HUDEP-2 (cell line): ENCODE measurements around the gene UBE2G1.
A peak's percentile ranks its signal among the peaks of the same experiment; 100 is the strongest.

Source experiments
- DNase-seq, 76 experiments: peaks; one replicate each; lab custom pipeline; 2025; ENCODE audit not compliant: unreplicated experiment in 76 of 76; lab: John Stamatoyannopoulos, UW

The UBE2G1 gene

DNA sequence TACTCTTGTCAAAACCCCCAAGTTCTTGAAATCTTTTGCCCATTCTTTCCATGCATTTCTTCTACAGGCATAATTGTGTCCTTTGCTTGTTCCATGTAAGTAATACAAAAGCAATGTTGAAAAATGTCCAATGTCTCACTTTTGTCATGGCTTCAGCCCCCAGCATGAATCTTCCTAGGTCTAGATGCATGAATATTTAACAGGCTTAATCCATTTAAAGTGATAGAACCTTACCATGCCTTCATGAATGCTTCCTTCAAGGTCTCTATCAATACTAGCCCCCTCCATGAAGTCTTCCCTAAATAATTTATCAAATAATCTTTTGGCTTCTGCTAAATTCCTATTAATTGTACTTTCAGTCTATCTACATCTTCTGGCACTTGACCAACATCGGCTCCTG lies 56.6 kb downstream of the UBE2G1 start:
- no peak for DNase-seq

- no peak for DNase-seq
Observed at GRCh38 chr17:4307179-4307930, 59.1 kb downstream of the UBE2G1 start.

- DNase-seq = no peak
Observed at GRCh38 chr17:4305224-4305623, 61.3 kb downstream of the UBE2G1 start.

DNA sequence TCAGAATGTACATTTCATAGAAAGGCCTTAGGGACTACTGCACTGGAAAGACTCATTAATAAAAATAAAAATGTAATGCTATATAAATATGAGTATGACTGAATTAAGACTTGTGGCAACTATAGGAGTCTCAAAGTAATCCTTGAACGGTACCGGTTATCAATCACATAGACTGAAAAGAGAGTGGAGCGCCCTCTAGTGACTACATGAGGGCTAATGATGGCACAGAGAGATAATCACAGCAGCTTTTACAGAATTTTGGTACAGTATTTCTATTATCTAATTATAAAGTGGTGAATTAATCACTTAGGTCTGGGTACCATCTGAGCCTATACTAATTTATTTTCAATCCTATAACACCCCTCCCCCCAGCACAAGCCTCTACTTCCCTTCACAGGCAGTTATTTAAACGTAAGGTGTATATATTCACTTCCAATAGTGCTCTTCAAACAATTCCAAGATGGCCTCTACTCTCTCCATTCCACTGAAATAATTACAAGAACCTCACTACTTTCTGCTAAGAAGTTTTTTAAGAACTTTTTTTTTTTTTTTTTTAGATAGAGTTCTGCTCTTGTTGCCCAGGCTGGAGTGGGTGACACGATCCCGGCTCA lies 62.0 kb downstream of the UBE2G1 start:
- peak in 47 of 76 experiments; percentile 1 to 66 (median 26) for DNase-seq

GRCh38 chr17:4301066-4301465 lies 65.4 kb downstream of the UBE2G1 start:
- no peak for DNase-seq

GRCh38 chr17:4297351-4297750 lies 69.1 kb downstream of the UBE2G1 start:
- DNase-seq = no peak

DNA sequence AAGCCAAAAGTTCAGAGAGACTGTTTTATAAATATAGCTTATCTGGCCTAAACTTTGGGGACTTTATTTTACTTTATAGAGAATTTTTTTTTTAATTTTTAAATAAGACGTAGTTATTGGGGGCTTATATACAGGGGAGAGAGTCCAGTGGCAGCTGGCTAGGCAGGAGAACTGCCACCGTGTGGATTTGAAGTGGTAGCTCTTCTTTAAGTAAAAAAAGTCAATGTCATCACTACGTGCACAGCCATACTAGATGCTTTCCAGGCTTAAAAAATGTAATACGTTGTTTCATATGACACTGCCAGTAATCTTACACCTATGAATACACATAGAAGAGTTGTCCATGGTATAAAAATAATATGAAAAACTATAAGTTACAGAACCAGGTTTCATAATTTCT lies 70.8 kb downstream of the UBE2G1 start:
- no peak for DNase-seq

DNA sequence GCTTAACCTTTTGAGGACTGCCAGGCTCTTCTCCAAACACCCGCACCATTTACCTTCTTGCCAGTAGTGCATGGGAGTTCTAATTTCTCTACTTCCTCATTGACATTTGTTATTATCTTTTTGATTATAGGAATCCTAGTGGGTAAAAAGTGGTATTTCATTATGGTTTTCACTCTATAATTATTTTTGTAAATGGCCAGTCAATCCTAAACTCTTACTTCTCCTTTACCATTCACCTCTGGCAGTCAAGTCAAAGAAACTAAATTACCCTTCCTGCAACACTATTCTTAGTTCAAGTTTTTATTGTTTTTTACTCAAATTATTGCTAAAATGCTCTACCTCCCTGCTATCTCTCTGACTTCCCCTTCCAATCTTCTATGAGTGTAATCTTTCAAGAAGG lies 72.9 kb downstream of the UBE2G1 start:
- no peak for DNase-seq

- no peak for DNase-seq
Observed at GRCh38 chr17:4287710-4288109, 78.8 kb downstream of the UBE2G1 start.

DNA sequence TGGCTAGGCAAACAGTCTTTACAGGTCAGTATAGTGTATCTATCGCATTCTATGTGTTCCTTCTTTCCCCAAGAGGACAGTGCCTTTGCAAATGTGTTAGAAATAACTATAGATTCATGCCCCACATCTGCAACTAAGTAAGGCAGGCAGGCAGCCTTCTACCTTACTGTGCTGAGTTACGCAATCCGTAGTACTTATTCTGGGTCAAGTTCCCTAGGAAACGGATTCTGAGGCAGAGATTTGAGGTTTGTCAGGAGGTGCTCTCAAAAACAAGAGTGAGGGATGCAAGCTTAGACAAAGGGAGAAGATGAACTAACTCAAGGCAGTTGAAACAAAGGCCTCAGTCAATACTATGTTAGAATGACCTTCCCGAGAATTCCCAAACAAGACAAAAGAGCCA lies 90.0 kb downstream of the UBE2G1 start:
- DNase-seq = no peak

GRCh38 chr17:4272972-4273368 lies 93.5 kb downstream of the UBE2G1 start:
- no peak for DNase-seq

DNA sequence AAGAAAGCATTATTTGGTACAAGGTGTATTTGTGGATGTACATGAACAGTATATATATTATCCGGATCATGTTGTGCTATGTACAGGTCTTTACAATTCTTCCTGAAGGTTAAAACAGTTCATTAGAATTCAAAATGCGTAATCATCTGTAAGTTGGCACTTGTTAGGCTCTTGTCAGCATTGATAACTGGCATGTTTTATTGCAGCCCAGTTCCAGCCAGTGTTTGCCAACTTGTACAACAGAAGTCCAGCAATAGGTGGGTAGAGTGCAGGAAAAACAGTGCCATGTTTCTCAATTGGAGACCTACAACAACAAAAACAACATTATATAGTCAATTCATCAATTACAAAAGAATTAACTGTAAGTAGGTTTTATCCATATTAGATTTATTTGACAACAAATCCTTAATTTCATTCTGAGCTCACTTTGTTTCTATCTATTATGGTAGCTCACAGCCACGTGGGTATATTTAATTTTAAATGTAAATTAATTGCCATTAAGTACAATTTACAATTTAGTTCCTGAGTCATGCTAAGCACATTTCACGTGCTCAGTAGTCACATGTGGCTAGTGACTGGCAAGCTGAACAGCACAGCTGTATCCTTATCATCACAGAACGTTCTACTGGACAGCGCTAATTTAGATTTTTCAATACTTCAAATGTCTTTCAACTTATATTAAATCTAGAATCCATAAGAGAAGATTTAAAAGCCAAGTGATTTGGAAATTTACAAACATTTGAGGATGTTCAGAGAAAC lies 94.1 kb downstream of the UBE2G1 start:
- DNase-seq = peak in 3 of 76 experiments; percentile 2 to 5 (median 4)

DNA sequence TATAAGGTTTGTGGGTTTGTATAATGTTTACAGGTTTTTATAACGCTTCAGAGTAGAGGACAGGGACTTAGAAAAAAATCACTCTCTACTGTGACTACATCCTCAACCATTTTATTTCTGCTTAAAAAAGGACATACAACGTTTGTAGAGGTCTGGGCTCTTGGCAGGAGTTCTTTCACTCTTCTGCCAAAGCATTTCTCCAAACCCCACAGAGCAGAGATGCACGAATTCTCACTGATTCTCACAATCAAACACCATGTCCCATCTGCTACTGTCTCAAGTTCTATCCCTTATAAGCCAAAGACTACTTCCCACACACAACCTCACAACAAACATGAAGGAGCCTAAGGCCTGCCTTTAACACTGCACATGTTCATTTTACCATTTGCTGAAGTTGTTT lies 95.7 kb downstream of the UBE2G1 start:
- no peak for DNase-seq

- no peak for DNase-seq
Observed at GRCh38 chr17:4269915-4270314, 96.6 kb downstream of the UBE2G1 start.

GRCh38 chr17:4267402-4267801 lies 99.1 kb downstream of the UBE2G1 start:
- DNase-seq = no peak

GRCh38 chr17:4266550-4266949 lies 99.9 kb downstream of the UBE2G1 start:
- no peak for DNase-seq

DNA sequence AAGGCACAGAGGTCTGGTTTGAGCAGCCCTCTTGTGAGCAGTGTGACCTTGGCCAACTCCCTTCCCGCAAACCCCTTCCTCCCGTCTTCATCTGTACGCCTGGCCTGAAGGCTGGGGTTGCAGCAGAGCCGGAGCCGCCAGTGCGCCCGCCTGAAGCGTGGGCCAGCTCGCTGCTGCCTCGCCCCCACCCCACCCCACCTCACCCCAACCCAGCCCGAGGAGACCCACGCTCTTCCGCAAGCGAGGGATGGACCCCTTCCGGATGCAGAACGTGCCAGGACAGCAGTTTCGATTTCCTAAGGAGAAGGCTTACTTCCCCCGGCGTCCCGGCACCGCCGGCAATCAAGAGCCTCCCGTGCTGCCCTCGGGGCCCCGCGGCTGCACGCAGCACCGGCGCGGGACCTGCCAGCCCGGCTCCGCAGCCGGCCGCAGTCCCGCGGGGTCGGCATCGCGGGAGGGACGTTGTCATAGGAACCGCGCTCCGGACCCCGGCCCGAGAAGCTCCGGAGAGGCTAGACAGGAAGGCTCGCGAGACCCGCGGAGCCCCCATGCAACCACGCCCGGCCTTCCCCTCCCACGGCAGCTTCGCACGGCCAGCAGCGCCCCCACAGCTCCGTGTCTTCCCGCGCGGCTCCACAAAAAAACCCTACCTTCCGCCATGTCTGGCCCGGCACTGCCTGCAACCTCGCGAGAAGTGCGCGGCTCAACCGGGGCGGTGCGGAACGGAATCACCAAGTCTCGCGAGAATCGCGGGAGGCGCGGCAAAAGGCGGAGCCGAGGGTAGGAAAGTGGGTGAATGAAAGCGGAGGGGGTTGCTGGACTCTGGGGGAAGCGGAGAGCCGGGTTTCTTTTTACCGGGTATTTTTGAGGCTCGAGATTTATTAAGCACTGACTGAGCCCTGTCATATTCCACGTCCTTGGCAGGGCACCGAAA lies 102.9 kb downstream of the UBE2G1 start, which contains the start of gene ANKFY1:
TSS of gene ANKFY1 (minus strand) at position 698 of the 934 bp plus-strand sequence. CDS start at position 660, 38 bp downstream.
- peak in 74 of 76 experiments; percentile 23 to 97 (median 90) for DNase-seq

- peak in 4 of 76 experiments; percentile 6 to 25 (median 10) for DNase-seq
Observed at GRCh38 chr17:4262703-4263102, 103.8 kb downstream of the UBE2G1 start.

DNA sequence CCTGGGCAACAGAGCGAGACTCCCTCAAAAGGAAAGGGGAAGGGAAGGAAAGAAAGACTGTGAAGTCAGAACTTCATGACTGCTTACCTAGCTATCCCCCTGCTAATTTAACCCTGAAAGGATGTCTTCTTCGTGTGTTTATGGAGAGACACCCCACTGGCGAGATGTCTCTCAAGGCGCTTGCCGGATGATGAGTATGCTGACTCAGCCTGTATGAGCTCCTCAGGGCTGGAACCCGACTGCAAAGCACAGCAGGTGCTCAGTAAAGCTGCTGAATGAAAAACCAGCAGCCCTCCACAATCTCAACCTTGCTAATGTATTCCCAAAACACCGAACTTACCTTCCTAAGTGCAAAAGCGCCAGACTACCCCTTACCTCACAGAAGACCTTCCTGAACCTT lies 105.0 kb downstream of the UBE2G1 start:
- no peak for DNase-seq

- DNase-seq = no peak
Observed at GRCh38 chr17:4258867-4259266, 107.6 kb downstream of the UBE2G1 start.
